Renal cortex interstitium (tissue), 11 donors: ENCODE results near the gene RERG. TPM values are rescaled to one million over a fixed set of nuclear protein-coding genes. Genes with fewer than 3 reads are reported as not detected.

Source experiments
- DNase-seq, 11 donors: peaks; one replicate each; pipeline ENCODE4 v3.0.0-alpha.2; 2013; ENCODE audit warnings: low read depth in 9 of 11, low spot score in 4 of 11; ENCODE audit errors: extremely low read depth in 1 of 11
- polyA plus RNA-seq, 3 donors: library from polyadenylated mRNA; unstranded; fragments of 120-200 nt; gene quantifications; one replicate each; pipeline ENCODE4 v1.2.1, GENCODE V29; 2013; ENCODE audit not compliant: insufficient read length in 3 of 3

Gene RERG
- polyA plus RNA-seq, 3 donors: 31.8 to 44.5 (median 35.9) TPM

GRCh38 chr12:15200641-15201040 lies 20.6 kb downstream of the RERG start:
- no peak for DNase-seq

DNA sequence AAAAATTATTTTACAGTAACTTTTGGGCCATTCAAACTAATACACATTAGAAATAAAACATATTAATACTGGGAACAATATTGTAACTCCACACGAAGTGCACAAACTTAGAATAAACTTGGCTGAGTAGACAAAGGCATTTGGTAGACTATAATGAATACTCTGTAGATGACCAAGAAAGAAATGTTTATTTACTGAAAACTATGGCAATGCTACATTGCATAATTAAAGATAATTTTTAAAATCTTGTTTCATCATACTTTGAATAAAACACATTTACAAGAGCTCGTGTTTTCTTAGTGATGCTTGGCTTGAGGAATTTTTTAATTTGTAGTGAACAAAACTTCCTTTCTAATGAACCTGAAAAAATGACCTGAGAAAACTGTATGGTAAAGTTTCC lies 21.3 kb downstream of the RERG start:
- DNase-seq: no peak

DNA sequence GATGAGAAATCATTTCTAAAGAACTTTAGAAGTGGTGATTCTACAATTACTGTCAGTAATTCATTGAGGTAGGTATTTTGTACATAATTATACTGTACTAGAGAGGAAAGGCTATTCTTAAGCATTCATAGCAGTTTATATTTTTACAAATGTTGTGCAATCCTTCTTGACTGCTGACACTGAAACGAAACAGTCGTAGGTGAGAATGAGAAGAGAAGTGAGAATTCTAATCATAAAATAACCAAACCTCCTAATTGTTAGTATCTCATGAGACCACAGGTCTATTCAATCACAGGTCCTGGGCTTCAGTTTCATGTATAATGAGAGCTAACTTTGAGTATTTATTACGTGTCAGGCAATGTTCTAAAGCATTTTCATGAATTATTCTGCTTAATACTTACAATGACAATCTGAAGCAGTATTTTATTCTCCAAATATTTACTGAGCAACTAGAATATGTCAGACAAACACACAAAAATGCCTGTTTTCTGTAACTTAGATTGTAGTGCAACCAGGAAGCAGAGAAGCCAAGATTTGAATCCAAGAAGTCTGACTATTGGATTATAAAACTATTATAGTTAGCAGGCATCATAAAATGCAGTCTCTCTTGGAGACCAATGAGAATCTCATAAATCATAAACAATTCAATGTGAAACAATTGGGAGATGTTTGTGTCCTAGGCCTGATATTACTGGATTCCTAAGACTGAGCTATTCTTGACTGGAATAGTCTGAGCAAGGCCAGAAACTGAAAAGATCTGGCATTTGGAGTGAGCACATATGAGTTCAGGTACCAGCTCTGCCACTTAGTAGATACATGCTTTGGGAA lies 24.3 kb downstream of the RERG start:
- no peak for DNase-seq

GRCh38 chr12:15196221-15196620 lies 25.0 kb downstream of the RERG start:
- no peak for DNase-seq

DNA sequence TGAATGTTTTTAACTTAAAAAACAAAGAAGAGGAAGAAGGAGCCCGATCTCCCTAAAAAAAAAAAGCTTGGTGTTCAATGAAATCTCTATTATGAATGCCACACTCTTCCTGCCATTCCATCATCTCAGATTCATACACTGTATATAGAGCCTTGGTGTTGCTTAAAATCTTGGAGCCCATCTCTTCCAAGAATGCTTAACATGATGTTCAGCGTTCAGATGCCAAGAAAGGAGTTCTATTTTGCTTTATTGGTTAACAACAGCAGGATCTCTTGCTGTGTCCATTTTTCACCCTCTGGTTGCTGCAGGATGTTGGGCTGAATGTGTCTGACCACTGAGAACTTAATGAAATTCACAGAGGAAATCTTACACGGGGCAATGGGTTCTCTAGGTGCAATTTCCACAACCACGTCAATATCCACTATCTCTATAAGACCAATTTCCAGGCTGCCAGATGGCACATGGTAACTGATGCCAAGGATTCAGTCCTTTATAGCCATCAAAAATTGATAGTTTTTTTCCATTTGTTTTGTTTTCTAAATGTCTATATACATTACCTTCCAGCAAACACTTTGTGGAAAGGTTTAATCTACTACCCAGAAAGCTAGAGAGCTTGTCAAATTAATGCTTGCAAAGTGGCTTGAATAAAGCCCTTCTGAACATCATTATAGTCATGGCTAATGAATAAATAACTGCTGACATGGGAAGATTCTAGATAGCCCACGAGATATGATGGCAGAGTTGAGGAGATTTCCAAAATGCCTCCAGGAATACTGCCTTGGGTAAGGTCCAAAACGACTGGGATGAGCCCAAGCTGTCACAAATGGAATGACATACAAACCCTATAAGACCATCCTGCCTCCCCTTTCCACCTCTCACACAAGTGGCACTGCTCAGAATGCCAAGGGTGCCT lies 26.5 kb downstream of the RERG start:
- DNase-seq: no peak

DNA sequence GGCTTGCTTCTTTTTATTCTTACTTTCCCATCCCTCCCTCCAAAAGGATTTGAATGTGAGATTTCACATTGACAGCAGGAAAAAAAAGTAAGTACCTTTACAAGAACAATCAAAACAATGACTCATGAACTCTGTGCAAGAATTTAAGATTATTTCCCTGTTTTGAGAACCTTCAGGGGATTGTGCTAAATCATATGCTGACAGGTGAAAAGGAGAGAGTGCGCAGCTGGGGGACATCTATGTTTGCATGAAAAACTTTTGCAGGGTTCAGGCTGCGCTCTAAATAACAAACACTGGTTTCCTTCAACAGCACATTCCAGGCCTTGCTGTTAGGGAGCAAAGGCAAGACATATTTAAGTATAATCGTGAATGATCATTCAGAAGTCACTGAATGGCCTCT lies 27.3 kb downstream of the RERG start:
- DNase-seq: peak in 5 of 11 donors; percentile 47 to 64 (median 57)

DNA sequence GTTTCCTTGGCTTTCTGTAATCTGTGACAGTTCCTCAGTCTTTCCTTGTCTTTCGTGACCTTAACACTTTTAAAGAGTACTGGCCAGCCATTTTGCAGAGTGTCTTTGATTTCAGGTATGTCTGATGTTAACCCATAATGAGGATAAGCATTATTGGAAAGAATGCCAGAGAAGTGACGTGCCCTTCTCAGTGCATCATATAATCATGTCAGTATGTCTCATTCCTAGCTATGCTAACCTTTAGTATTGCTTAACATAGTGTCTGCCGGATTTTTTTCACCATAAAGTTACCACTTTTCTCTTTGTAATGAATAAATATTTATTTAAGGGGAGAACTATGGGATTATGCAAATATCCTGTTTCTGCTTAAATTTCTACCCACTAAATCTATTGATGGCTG lies 28.5 kb downstream of the RERG start:
- DNase-seq: no peak

DNA sequence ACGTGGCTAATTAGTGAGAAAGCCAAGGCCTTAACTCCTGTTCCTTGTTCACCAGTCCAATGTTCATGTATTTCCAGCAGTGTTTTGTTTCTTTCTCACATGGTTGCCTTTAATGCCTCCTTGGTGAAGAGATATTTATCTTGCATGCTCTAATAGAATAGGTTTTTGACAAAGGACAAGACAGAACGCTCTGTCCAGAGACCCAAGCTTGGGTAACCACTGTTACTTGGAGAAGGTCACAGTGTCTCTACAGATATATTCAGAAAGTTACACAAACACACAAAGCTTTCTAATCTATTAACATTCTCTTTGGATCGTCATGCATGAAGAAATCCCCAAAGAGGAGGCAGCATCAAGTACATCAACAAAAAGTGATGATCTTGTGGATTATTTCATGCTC lies 33.1 kb downstream of the RERG start:
- no peak for DNase-seq

GRCh38 chr12:15186597-15186996 lies 34.6 kb downstream of the RERG start:
- DNase-seq: peak in 3 of 11 donors; percentile 33 to 60 (median 48)

- DNase-seq: no peak
These were observed 36.7 kb downstream of the RERG start for GRCh38 chr12:15184484-15184883.

GRCh38 chr12:15183821-15184220 lies 37.4 kb downstream of the RERG start:
- DNase-seq: no peak

DNA sequence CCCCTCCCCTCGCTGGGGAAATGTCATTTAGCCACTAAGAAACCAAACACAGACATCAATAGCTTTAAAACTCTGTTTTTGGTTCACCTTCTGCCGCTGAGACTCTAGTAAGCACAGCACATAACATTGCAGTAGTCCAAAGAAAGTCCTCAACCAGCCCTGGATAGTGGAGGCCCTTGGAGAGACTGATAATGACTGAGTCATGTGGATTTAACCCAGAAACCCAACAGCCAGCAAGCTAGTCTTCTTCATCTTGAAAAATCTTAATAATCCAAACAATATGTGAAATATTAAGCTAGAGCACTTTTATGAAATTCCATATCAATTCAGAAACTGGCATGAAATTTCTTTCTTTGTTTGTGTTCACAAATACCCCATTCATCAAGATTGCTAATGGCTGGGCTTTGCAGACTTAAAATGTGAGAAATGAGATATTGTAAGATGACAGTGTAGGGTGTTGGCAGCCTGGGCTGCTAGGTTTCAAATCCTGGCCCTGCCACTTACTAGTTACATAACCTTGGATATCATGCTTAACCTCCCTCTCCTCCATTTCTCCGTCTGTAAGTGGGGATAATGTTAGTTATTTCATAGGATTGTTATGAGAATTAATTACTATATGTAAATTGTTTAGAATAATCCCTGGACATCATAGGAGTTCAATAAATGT lies 40.1 kb downstream of the RERG start:
- no peak for DNase-seq

DNA sequence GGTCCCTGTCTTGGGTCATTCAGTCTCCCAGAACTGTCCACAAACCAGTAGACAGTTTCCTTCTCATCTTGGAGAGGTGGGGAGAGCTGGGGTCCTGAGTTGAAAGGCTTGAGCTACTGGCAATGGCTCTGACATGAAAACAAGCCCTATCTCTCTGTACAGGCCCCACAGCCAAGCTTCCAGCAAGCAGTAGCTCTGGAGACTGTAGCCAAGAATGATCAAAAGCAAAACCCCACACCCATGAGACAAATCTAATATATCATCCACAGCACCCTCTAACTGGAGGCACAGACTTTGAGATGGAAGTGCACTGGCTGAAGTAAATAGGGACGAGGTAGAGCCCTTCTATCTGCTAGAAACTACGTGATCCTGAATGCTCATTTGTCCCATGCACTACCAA lies 40.9 kb downstream of the RERG start:
- DNase-seq: no peak

DNA sequence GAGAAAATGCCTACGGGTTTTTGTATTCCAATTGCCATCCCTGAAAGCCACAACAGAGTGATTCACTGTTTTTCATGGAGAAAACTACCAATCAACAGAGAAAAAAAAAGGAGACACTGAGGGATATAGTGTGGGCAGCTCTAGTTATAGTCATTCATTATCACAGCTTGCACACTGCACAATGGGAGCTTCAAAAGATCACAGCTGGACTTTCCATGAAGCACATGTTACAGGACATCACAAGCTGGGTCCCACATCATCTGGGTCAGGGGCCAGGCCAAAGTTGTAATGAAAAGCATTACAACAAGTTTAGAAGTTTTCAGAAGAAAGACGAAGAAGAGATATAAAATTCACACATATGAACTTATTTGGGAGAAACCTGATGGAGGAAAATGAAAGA lies 41.5 kb downstream of the RERG start:
- no peak for DNase-seq

GRCh38 chr12:15173142-15173541 lies 48.1 kb downstream of the RERG start:
- DNase-seq: no peak

- no peak for DNase-seq
These were observed 49.0 kb downstream of the RERG start for GRCh38 chr12:15172060-15172822.

- no peak for DNase-seq
These were observed 50.1 kb downstream of the RERG start for GRCh38 chr12:15171012-15171655.

- no peak for DNase-seq
These were observed 53.1 kb downstream of the RERG start for GRCh38 chr12:15168026-15168678.
